GM12874 (cell line): ENCODE measurements around the gene PTPN14.

Experiments used
- TF ChIP-seq, protein P1 (sequence below): IDR thresholded peaks from 2 replicates; pipeline ENCODE4 v1.5.1; 2011; ENCODE audit warnings: low read depth, mild to moderate bottlenecking, control low read depth, low read length, moderate library complexity; ENCODE audit not compliant: insufficient read depth

Gene PTPN14

DNA sequence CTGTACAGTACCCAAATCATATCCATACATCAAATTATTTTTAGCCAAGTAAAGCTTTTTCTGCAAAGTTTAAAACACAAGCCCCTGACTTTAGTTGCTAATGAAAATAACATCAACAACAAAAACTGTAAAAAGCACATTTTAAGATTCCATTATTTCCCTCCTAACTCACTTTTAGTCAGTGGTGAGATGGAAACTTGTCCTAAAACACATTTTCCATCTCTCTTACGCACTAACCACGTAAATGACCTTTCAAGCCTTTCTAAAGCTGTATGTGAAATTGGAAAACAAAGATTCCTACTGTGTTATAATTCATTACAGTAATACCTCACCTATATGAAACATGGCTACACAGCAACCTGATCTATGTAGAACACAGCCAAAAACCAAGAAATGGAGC lies 77.5 kb downstream of the PTPN14 start:
- TF ChIP-seq, protein P1, sequence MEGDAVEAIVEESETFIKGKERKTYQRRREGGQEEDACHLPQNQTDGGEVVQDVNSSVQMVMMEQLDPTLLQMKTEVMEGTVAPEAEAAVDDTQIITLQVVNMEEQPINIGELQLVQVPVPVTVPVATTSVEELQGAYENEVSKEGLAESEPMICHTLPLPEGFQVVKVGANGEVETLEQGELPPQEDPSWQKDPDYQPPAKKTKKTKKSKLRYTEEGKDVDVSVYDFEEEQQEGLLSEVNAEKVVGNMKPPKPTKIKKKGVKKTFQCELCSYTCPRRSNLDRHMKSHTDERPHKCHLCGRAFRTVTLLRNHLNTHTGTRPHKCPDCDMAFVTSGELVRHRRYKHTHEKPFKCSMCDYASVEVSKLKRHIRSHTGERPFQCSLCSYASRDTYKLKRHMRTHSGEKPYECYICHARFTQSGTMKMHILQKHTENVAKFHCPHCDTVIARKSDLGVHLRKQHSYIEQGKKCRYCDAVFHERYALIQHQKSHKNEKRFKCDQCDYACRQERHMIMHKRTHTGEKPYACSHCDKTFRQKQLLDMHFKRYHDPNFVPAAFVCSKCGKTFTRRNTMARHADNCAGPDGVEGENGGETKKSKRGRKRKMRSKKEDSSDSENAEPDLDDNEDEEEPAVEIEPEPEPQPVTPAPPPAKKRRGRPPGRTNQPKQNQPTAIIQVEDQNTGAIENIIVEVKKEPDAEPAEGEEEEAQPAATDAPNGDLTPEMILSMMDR, result no peak

DNA sequence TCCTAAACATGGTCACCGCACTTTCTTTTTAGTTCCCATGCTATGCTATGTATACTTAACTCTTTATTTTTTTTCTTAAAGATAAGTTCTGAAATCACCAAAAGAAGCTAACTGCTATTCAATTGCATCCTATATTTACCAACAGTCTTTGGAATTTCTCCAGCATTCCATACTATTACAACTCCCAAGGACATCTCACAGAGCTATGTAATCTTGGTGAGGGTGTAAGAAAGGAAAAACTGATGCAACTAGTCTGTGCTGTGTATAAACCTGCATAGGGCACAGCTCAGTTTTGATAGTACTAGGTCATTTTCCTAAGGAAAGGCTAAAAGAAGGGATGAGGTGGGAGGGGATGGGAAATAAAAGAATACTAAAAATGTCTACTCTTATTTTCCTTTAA lies 78.0 kb downstream of the PTPN14 start:
- TF ChIP-seq, protein P1, result no peak

DNA sequence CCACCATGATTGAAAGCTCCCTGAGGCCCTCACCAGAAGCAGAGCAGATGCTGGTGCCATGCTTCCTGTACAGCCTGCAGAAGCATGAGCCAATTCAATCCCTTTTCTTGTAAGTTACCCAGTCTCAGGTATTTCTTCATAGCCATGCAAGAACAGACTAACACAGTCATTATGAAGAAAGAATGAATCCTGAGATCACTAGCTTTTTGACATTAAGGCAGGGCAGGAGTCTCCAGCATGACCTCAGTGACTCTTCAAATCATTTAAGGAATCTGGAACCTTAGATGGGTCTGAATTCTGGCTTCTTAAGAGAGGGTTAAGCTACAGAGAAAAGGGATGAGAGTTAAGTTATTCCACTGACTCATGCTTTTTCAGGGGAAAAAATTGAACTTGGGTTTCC lies 79.0 kb downstream of the PTPN14 start:
- TF ChIP-seq, protein P1, result no peak

DNA sequence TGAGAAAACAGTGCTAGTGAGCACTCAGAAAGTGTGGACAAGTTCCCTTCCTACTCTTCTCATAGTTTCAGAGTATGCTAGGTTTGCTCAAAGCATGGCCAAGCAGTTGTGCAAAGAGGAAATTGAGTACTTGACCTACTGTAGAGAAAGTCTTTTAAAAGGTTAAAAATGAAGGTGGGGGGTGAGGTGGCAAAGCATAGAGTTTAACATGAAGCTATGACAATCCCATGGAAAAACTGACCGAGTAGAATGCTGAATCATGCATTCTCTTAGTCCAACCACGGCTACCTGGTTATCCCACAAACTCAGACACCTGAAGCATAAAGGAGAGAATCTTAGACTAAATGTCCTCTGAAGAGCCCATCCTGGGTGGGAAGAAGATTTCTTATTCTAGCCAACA lies 79.9 kb downstream of the PTPN14 start:
- TF ChIP-seq, protein P1, result no peak

DNA sequence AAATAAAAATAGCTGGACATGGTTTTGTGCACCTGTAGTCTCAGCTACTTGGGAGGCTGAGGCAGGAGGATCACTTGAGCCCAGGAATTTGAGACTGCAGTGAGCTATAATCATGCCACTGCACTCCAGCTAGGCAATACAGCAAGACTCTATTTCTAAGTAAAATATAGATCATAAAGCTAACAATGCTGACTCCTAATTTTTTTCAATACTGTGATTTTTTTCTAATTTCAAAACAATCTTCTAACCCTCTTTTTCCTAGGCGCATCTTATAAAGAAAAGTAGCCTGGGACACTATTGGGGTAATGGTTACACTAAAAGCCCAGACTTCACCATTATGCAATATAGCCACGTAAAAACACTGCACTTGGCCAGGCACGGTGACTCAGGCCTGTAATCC lies 81.3 kb downstream of the PTPN14 start:
- TF ChIP-seq, protein P1, result no peak

DNA sequence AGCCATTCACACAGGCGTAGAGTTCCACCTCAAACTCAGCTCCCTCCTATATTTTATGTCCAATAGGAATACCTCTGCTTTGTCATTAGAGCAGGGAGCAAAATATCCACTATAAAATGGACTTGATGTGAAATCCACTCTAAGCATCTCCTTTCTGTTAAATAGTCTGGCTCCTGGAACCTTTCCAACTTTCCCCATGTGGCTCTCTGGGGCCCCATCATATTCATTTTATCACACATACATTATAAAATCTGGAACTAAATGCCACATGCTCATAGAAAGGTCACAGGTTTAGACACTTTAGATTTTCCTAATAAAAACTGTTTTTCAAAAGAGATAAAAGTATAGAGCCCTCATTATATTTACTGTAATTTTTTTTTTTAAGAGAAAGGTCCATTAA lies 82.1 kb downstream of the PTPN14 start:
- TF ChIP-seq, protein P1, result no peak

DNA sequence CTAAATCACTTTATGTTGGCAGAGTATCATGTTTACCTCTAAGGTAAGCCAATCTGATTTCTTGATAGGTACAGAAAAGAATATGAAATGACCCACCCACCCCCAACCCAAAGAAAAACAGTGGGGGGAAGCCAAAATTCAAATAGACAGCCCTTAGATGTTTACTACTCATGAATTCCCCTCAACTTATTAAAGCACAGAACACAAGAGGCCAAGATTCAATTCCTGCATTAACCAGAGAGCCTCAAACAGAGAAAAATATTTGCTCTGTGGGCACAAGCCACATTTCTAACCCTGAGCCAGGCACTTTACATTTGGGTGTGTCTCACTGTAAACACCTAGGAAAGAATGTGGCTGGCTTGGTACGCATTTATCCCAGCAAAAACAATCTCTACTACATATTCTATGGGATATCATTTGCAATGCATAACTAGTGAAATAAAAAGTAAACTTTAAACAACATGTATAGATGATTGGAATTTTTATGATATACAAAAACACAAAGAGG lies 84.3 kb downstream of the PTPN14 start:
- TF ChIP-seq, protein P1, result no peak

DNA sequence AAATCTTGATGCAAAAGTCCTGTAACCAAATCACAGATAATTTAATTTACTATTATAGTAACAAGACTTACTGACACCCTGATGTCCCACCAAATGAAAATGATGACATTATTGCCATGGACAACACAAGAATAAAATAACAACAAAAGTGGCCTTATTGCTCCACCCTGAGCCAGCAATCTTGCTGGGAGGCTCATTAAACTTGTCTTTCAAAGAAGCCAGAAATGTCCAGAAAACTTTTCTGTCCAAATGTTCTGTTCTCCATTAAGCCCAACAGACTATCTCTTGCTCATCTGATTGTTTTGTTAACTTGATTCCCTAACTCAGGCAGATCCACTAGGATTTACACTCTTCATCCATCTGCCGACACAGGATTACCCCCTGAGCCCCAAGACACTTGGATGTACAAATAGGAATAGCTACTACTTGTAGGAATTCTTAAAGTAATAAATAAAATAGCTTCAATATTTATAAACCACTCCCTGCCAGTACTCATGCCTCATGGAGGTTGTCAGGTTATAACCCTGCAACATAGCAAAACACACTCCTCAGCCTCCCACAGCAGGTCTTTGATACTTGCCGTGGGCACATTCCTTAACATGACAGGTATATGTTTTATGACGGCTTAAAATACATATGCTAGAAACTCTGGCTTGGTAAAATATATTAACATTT lies 84.9 kb downstream of the PTPN14 start:
- TF ChIP-seq, protein P1, result no peak
